BLaER1 (cell line): ENCODE measurements around the gene TSSK6.

Experiments used
- H3K27ac ChIP-seq: shearing (Covaris generic); formaldehyde crosslinking; 2 replicates; pipeline ENCODE4 v1.8.1; 2022
- H3K27me3 ChIP-seq: shearing (Covaris generic); formaldehyde crosslinking; 2 replicates; pipeline ENCODE4 v1.8.1; 2022
- H3K36me3 ChIP-seq: shearing (Covaris generic); formaldehyde crosslinking; 2 replicates; pipeline ENCODE4 v1.8.1; 2022
- H3K4me1 ChIP-seq: shearing (Covaris generic); formaldehyde crosslinking; 2 replicates; pipeline ENCODE4 v1.8.1; 2022
- H3K4me2 ChIP-seq: shearing (Covaris generic); formaldehyde crosslinking; 2 replicates; pipeline ENCODE4 v1.8.1; 2022
- H3K4me3 ChIP-seq: shearing (Covaris generic); formaldehyde crosslinking; 2 replicates; pipeline ENCODE4 v1.8.1; 2022
- H3K9ac ChIP-seq: shearing (Covaris generic); formaldehyde crosslinking; 2 replicates; pipeline ENCODE4 v1.8.1; 2022
- H3K9me3 ChIP-seq: shearing (Covaris generic); formaldehyde crosslinking; 2 replicates; pipeline ENCODE4 v1.8.1; 2022
- H4K20me1 ChIP-seq: shearing (Covaris generic); formaldehyde crosslinking; 2 replicates; pipeline ENCODE4 v1.8.1; 2022
- Cebpa-rat ChIP-seq: shearing (Covaris generic); IDR thresholded peaks from 2 replicates; pipeline ENCODE4 v1.8.1; 2022

Gene TSSK6

GRCh38 chr19:19507354-19507753 lies 8.0 kb downstream of the TSSK6 start:
- H3K9ac ChIP-seq, result no peak overlapping the region
- no peak overlapping the region for H3K4me3 ChIP-seq
- H3K9me3 ChIP-seq, result no peaks in the 10 kb centered on the region
- no peak for TF ChIP-seq Cebpa-rat
- H3K4me1 ChIP-seq, result no peaks in the 10 kb centered on the region
- no peak overlapping the region for H3K27ac ChIP-seq
- H4K20me1 ChIP-seq, result peaks cover 55% of the 10 kb centered on the region
- H3K4me2 ChIP-seq, result no peak overlapping the region
- H3K27me3 ChIP-seq, result no peaks in the 10 kb centered on the region
- peaks cover 72% of the 10 kb centered on the region for H3K36me3 ChIP-seq

GRCh38 chr19:19506592-19506991 lies 8.8 kb downstream of the TSSK6 start:
- no peaks in the 10 kb centered on the region for H3K4me1 ChIP-seq
- no peak overlapping the region for H3K9ac ChIP-seq
- no peaks in the 10 kb centered on the region for H3K27me3 ChIP-seq
- no peak for TF ChIP-seq Cebpa-rat
- H3K27ac ChIP-seq, result no peak overlapping the region
- no peak overlapping the region for H3K4me2 ChIP-seq
- H4K20me1 ChIP-seq, result peaks cover 63% of the 10 kb centered on the region
- H3K4me3 ChIP-seq, result no peak overlapping the region
- H3K36me3 ChIP-seq, result peaks cover 80% of the 10 kb centered on the region
- H3K9me3 ChIP-seq, result no peaks in the 10 kb centered on the region

- Histone ChIP-seq H3K9ac (no peak overlapping the region), H3K27me3 (no peaks in the 10 kb centered on the region), H3K4me1 (no peaks in the 10 kb centered on the region), H3K9me3 (no peaks in the 10 kb centered on the region), H3K4me3 (no peak overlapping the region), H4K20me1 (peaks cover 71% of the 10 kb centered on the region), H3K4me2 (no peak overlapping the region), H3K27ac (no peak overlapping the region), H3K36me3 (peaks cover 87% of the 10 kb centered on the region)
- TF ChIP-seq Cebpa-rat, result no peak
Measured at GRCh38 chr19:19505669-19506326, 9.6 kb downstream of the TSSK6 start.

- no peak for TF ChIP-seq Cebpa-rat
- Histone ChIP-seq H3K9ac (no peak overlapping the region), H3K27ac (no peak overlapping the region), H3K9me3 (no peaks in the 10 kb centered on the region), H3K4me1 (no peaks in the 10 kb centered on the region), H3K27me3 (no peaks in the 10 kb centered on the region), H3K4me3 (no peak overlapping the region), H4K20me1 (peaks cover 79% of the 10 kb centered on the region), H3K4me2 (no peak overlapping the region), H3K36me3 (peaks cover 92% of the 10 kb centered on the region)
Measured at GRCh38 chr19:19504754-19505668, 10.3 kb downstream of the TSSK6 start.

- H3K9me3 ChIP-seq, result no peaks in the 10 kb centered on the region
- no peaks in the 10 kb centered on the region for H3K27me3 ChIP-seq
- H3K4me1 ChIP-seq, result no peaks in the 10 kb centered on the region
- no peak for TF ChIP-seq Cebpa-rat
- no peak overlapping the region for H3K4me3 ChIP-seq
- peaks cover 95% of the 10 kb centered on the region for H4K20me1 ChIP-seq
- no peak overlapping the region for H3K27ac ChIP-seq
- H3K36me3 ChIP-seq, result peaks cover 98% of the 10 kb centered on the region
- H3K9ac ChIP-seq, result no peak overlapping the region
- no peak overlapping the region for H3K4me2 ChIP-seq
Measured at GRCh38 chr19:19502808-19503602, 12.3 kb downstream of the TSSK6 start.

GRCh38 chr19:19502281-19502680 lies 13.1 kb downstream of the TSSK6 start:
- Histone ChIP-seq H3K27ac (no peak overlapping the region), H3K9ac (no peak overlapping the region), H4K20me1 (peaks cover 95% of the 10 kb centered on the region), H3K36me3 (peaks cover 98% of the 10 kb centered on the region), H3K4me1 (no peaks in the 10 kb centered on the region), H3K27me3 (no peaks in the 10 kb centered on the region), H3K9me3 (no peaks in the 10 kb centered on the region), H3K4me2 (no peak overlapping the region), H3K4me3 (no peak overlapping the region)
- TF ChIP-seq Cebpa-rat, result no peak

GRCh38 chr19:19501798-19502197 lies 13.6 kb downstream of the TSSK6 start:
- Histone ChIP-seq H3K4me1 (no peaks in the 10 kb centered on the region), H3K9me3 (no peaks in the 10 kb centered on the region), H3K9ac (no peak overlapping the region), H4K20me1 (peaks cover 99% of the 10 kb centered on the region), H3K4me2 (no peak overlapping the region), H3K27ac (no peak overlapping the region), H3K36me3 (peaks cover 100% of the 10 kb centered on the region), H3K27me3 (no peaks in the 10 kb centered on the region), H3K4me3 (no peak overlapping the region)
- TF ChIP-seq Cebpa-rat, result no peak

- Histone ChIP-seq H3K9ac (no peak overlapping the region), H3K4me2 (no peak overlapping the region), H3K36me3 (peaks cover 100% of the 10 kb centered on the region), H3K4me1 (no peaks in the 10 kb centered on the region), H3K4me3 (no peak overlapping the region), H3K9me3 (no peaks in the 10 kb centered on the region), H3K27me3 (no peaks in the 10 kb centered on the region), H3K27ac (no peak overlapping the region), H4K20me1 (peaks cover 100% of the 10 kb centered on the region)
- TF ChIP-seq Cebpa-rat, result no peak
Measured at GRCh38 chr19:19500975-19501644, 14.2 kb downstream of the TSSK6 start.

GRCh38 chr19:19499272-19499995 lies 15.9 kb downstream of the TSSK6 start:
- Histone ChIP-seq H4K20me1 (peaks cover 99% of the 10 kb centered on the region), H3K4me1 (peaks cover 12% of the 10 kb centered on the region), H3K36me3 (peaks cover 100% of the 10 kb centered on the region), H3K9ac (no peak overlapping the region; the same call in 1 of the 2 replicates), H3K27me3 (no peaks in the 10 kb centered on the region), H3K27ac (no peak overlapping the region), H3K4me3 (no peak overlapping the region), H3K4me2 (no peak overlapping the region), H3K9me3 (no peaks in the 10 kb centered on the region)
- TF ChIP-seq Cebpa-rat, result no peak
